HG03565 (cell line): ENCODE data around the gene CSF2RB.
A peak's percentile ranks its signal among the peaks of the same experiment; 100 is the strongest.

Source experiments
- ATAC-seq: cut with Tn5 transposase; IDR thresholded peaks from one replicate; pipeline ENCODE4 v1.9.1; 2021; ENCODE audit warnings: mild to moderate bottlenecking, moderate library complexity; ENCODE audit not compliant: unreplicated experiment

The CSF2RB gene

GRCh38 chr22:36887162-36887561 lies 26.3 kb upstream of the CSF2RB start:
- ATAC-seq, result no peak

- no peak for ATAC-seq
Measured at GRCh38 chr22:36891646-36892045, 21.8 kb upstream of the CSF2RB start.

GRCh38 chr22:36892292-36892691 lies 21.1 kb upstream of the CSF2RB start:
- no peak for ATAC-seq

GRCh38 chr22:36893262-36893661 lies 20.2 kb upstream of the CSF2RB start:
- ATAC-seq, result no peak

- no peak for ATAC-seq
Measured at GRCh38 chr22:36894266-36894665, 19.2 kb upstream of the CSF2RB start.

- ATAC-seq, result no peak
Measured at GRCh38 chr22:36897611-36898010, 15.8 kb upstream of the CSF2RB start.

GRCh38 chr22:36898690-36899089 lies 14.7 kb upstream of the CSF2RB start:
- no peak for ATAC-seq

- ATAC-seq, result no peak
Measured at GRCh38 chr22:36899498-36899897, 13.9 kb upstream of the CSF2RB start.

GRCh38 chr22:36900225-36900624 lies 13.2 kb upstream of the CSF2RB start:
- ATAC-seq, result no peak

GRCh38 chr22:36900880-36901279 lies 12.5 kb upstream of the CSF2RB start:
- no peak for ATAC-seq

GRCh38 chr22:36901411-36902142 lies 11.9 kb upstream of the CSF2RB start:
- peak; percentile 52 for ATAC-seq

GRCh38 chr22:36902143-36902926 lies 11.1 kb upstream of the CSF2RB start:
- ATAC-seq, result no peak

GRCh38 chr22:36904260-36904880 lies 9.1 kb upstream of the CSF2RB start:
- ATAC-seq, result no peak

GRCh38 chr22:36907253-36908195 lies 5.9 kb upstream of the CSF2RB start:
- ATAC-seq, result no peak

- ATAC-seq, result no peak
Measured at GRCh38 chr22:36910461-36910860, 3.0 kb upstream of the CSF2RB start.

- ATAC-seq, result no peak
Measured at GRCh38 chr22:36911887-36912661, 1.4 kb upstream of the CSF2RB start.

- no peak for ATAC-seq
Measured at GRCh38 chr22:36912694-36913426, 568 bp upstream of the CSF2RB start.

GRCh38 chr22:36914390-36914752 lies 943 bp downstream of the CSF2RB start:
- ATAC-seq, result no peak

GRCh38 chr22:36916034-36916433 lies 2.6 kb downstream of the CSF2RB start:
- no peak for ATAC-seq
